CD4-positive, alpha-beta T cell treated with Interleukin-2 at 100 ng/mL for 4 hours (primary cell): ENCODE measurements around the gene GRK5.

ENCODE experiments used
- DNase-seq: peaks from one replicate; pipeline ENCODE4 v3.0.0-alpha.2; 2020; ENCODE audit warnings: low spot score

GRK5 gene

GRCh38 chr10:119297207-119297968, 90.0 kb downstream of the GRK5 start:
- no peak for DNase-seq

GRCh38 chr10:119298810-119299209, 91.4 kb downstream of the GRK5 start:
- no peak for DNase-seq

- DNase-seq = peak; percentile 24
Measured at GRCh38 chr10:119299531-119299930, 92.2 kb downstream of the GRK5 start.

- DNase-seq = peak; percentile 90
Measured at GRCh38 chr10:119301397-119301796, 94.0 kb downstream of the GRK5 start.

- no peak for DNase-seq
Measured at GRCh38 chr10:119302172-119302571, 94.8 kb downstream of the GRK5 start.

- no peak for DNase-seq
Measured at GRCh38 chr10:119302591-119303253, 95.4 kb downstream of the GRK5 start.

GRCh38 chr10:119303886-119304285, 96.5 kb downstream of the GRK5 start:
- no peak for DNase-seq

- DNase-seq = no peak
Measured at GRCh38 chr10:119304541-119304940, 97.2 kb downstream of the GRK5 start.

GRCh38 chr10:119305860-119306513, 98.6 kb downstream of the GRK5 start:
- DNase-seq = peak; percentile 96

- DNase-seq = peak; percentile 81
Measured at GRCh38 chr10:119306514-119306951, 99.2 kb downstream of the GRK5 start.

- DNase-seq = peak; percentile 49
Measured at GRCh38 chr10:119306986-119307392, 99.6 kb downstream of the GRK5 start.

GRCh38 chr10:119308089-119308488, 100.7 kb downstream of the GRK5 start:
- DNase-seq = no peak

- DNase-seq = no peak
Measured at GRCh38 chr10:119308551-119309422, 101.4 kb downstream of the GRK5 start.

GRCh38 chr10:119309423-119309770, 102.0 kb downstream of the GRK5 start:
- no peak for DNase-seq

GRCh38 chr10:119310806-119311205, 103.4 kb downstream of the GRK5 start:
- no peak for DNase-seq

- no peak for DNase-seq
Measured at GRCh38 chr10:119312241-119312640, 104.9 kb downstream of the GRK5 start.

GRCh38 chr10:119313024-119313423, 105.7 kb downstream of the GRK5 start:
- DNase-seq = no peak

GRCh38 chr10:119313644-119314043, 106.3 kb downstream of the GRK5 start:
- DNase-seq = peak; percentile 46

- DNase-seq = no peak
Measured at GRCh38 chr10:119314061-119314460, 106.7 kb downstream of the GRK5 start.

GRCh38 chr10:119314486-119314885, 107.1 kb downstream of the GRK5 start:
- DNase-seq = no peak

GRCh38 chr10:119315128-119316001, 108.0 kb downstream of the GRK5 start:
- peak; percentile 74 for DNase-seq
